Keratinocyte (primary cell): ENCODE measurements around the gene EIF1AX. TPM values are rescaled to one million over a fixed set of nuclear protein-coding genes. Genes with fewer than 3 reads are reported as not detected.
"Not testable (repeated sequence)": the region's sequence is repeated elsewhere in the genome, so short reads cannot be mapped to it uniquely, and the experiment has no call there.

Experiments
- DNase-seq: peaks from one replicate; pipeline ENCODE4 v3.0.0-alpha.2; 2011; ENCODE audit warnings: low read depth, missing footprints, low spot score
- FAIRE-seq: peaks from 2 replicates; lab custom pipeline; 2011; peaks lifted over from hg19 to GRCh38; lab: Jason Lieb, UNC
- H2AFZ ChIP-seq: 2 replicates; pipeline ENCODE4 v1.6.0; 2012; ENCODE audit warnings: low read length, control low read depth, inconsistent platforms; ENCODE audit not compliant: control insufficient read depth
- H3K27ac ChIP-seq: 2 replicates; pipeline ENCODE4 v1.5.1; 2011; ENCODE audit warnings: low read length; ENCODE audit not compliant: control insufficient read depth, insufficient read depth
- H3K27me3 ChIP-seq: 3 replicates; pipeline ENCODE4 v1.6.0; 2011; ENCODE audit warnings: low read length; ENCODE audit not compliant: control insufficient read depth, insufficient read depth; ENCODE audit errors: extremely low read depth
- H3K36me3 ChIP-seq, 2 experiments: 2 replicates in 1 of 2; 3 replicates in 1 of 2; pipeline ENCODE4 v1.5.1; 2011; ENCODE audit warnings: low read length in 2 of 2, mild to moderate bottlenecking in 1 of 2; ENCODE audit not compliant: control insufficient read depth in 2 of 2, insufficient read depth in 2 of 2; ENCODE audit errors: extremely low read depth in 1 of 2
- H3K4me1 ChIP-seq: 3 replicates; pipeline ENCODE4 v1.5.1; 2011; ENCODE audit warnings: low read length; ENCODE audit not compliant: control insufficient read depth, insufficient read depth; ENCODE audit errors: extremely low read depth
- H3K4me2 ChIP-seq: 3 replicates; pipeline ENCODE4 v1.6.0; 2011; ENCODE audit warnings: low read depth, low read length; ENCODE audit not compliant: control insufficient read depth, insufficient read depth; ENCODE audit errors: extremely low read depth
- H3K4me3 ChIP-seq, 3 experiments: fragments of 200-600 bp in 1 of 3; sonication (generic) in 1 of 3; 2 replicates in 2 of 3; 3 replicates in 1 of 3; pipeline ENCODE4 v1.5.1; 2011 to 2016; ENCODE audit warnings: low read length in 3 of 3, mild to moderate bottlenecking in 3 of 3, control low read depth in 2 of 3, inconsistent platforms in 1 of 3, low read depth in 1 of 3, mixed read lengths in 1 of 3, mixed run types in 1 of 3, moderate library complexity in 1 of 3; ENCODE audit not compliant: control insufficient read depth in 2 of 3, insufficient read depth in 2 of 3; ENCODE audit errors: extremely low read depth in 1 of 3
- H3K79me2 ChIP-seq: 2 replicates; pipeline ENCODE4 v1.6.0; 2012; ENCODE audit warnings: low read length; ENCODE audit not compliant: control insufficient read depth, insufficient read depth
- H3K9ac ChIP-seq: 3 replicates; pipeline ENCODE4 v1.6.0; 2011; ENCODE audit warnings: low read length; ENCODE audit not compliant: control insufficient read depth, insufficient read depth; ENCODE audit errors: extremely low read depth
- H3K9me1 ChIP-seq: 3 replicates; pipeline ENCODE4 v1.6.0; 2011; ENCODE audit warnings: low read length; ENCODE audit not compliant: control insufficient read depth, insufficient read depth; ENCODE audit errors: extremely low read depth
- H3K9me3 ChIP-seq: 2 replicates; pipeline ENCODE4 v1.5.1; 2012; ENCODE audit warnings: low read depth, low read length; ENCODE audit not compliant: control insufficient read depth
- H4K20me1 ChIP-seq: 3 replicates; pipeline ENCODE4 v1.6.0; 2011; ENCODE audit warnings: low read length; ENCODE audit not compliant: control insufficient read depth, insufficient read depth; ENCODE audit errors: extremely low read depth
- CTCF ChIP-seq, 3 experiments: IDR thresholded peaks in 1 of 3; conservative IDR thresholded peaks in 1 of 3; optimal IDR thresholded peaks in 1 of 3; 2 replicates in 2 of 3; 3 replicates in 1 of 3; pipeline versions ENCODE3 to v1.5.1; 2011; ENCODE audit warnings: low read length in 3 of 3, mild to moderate bottlenecking in 3 of 3, moderate library complexity in 2 of 3, control low read depth in 1 of 3, inconsistent platforms in 1 of 3; ENCODE audit not compliant: insufficient read depth in 2 of 3; ENCODE audit errors: extremely low read depth in 1 of 3
- EZH2 ChIP-seq: IDR thresholded peaks from one replicate; pipeline ENCODE4 v1.6.1; 2012; ENCODE audit warnings: inconsistent platforms, mild to moderate bottlenecking, low read length, moderate library complexity
- dilution Hi-C: fragments of 300-500 bp; cut with MboI; formaldehyde crosslinking; loops from one replicate; pipeline ENCODE4 v1.7.0; 2020; ENCODE audit warnings: low sequenced_read_pairs; ENCODE audit not compliant: extremely low pct_ligation_motif_present
- polyA plus RNA-seq, 5 experiments: library from polyadenylated mRNA; depleted of rRNA in 3 of 5; stranded (reverse) in 3 of 5; stranded (forward) in 1 of 5; unstranded in 1 of 5; fragments of >200 nt; gene quantifications; 1 replicate in 1 of 5; 2 replicates in 3 of 5; 3 replicates in 1 of 5; pipeline versions ENCODE4 v1.2.1 to v1.2.3, GENCODE V29; 2011 to 2012; ENCODE audit warnings: missing spikeins in 2 of 5, low read depth in 1 of 5, low replicate concordance in 1 of 5

Gene EIF1AX
- polyA plus RNA-seq, 1 donor (not counting 4 experiments of a cell fraction or from before 2014, with no cell fraction given) = 196 TPM

GRCh38 chrX:20128670-20129069 is 13.0 kb downstream of the EIF1AX start:
- Histone ChIP-seq H2AFZ (no peak overlapping the region), H3K27me3 (no peaks in the 10 kb centered on the region), H3K9ac (no peak overlapping the region), H3K4me1 (peaks cover 4% of the 10 kb centered on the region), H4K20me1 (peaks cover 2% of the 10 kb centered on the region), H3K4me3 (no peak overlapping the region), H3K79me2 (peaks cover 4% of the 10 kb centered on the region), H3K36me3 (peaks cover 8 to 35% of the 10 kb centered on the region in 2 experiments), H3K9me3 (no peaks in the 10 kb centered on the region), H3K4me2 (no peak overlapping the region), H3K9me1 (no peaks in the 10 kb centered on the region), H3K27ac (no peak overlapping the region)
- DNase-seq (no peak), FAIRE-seq (no peak)
- TF ChIP-seq EZH2 = no peak
- dilution Hi-C loops = no loop called here

GRCh38 chrX:20127440-20127839 is 14.2 kb downstream of the EIF1AX start:
- H2AFZ ChIP-seq, H3K9me1 ChIP-seq, H3K27ac ChIP-seq, H3K4me3 ChIP-seq, H3K27me3 ChIP-seq, H3K9me3 ChIP-seq, H4K20me1 ChIP-seq, H3K9ac ChIP-seq, DNase-seq, H3K79me2 ChIP-seq, H3K4me1 ChIP-seq, H3K4me2 ChIP-seq, dilution Hi-C loops: not testable (repeated sequence)
- peaks cover 8 to 24% of the 10 kb centered on the region in 2 experiments for H3K36me3 ChIP-seq
- peak in 1 of 3 experiments; percentile 5 for TF ChIP-seq CTCF (optimal IDR thresholded peaks at IDR 0.05 in 1 of 3, IDR thresholded peaks at IDR 0.05 in 1 of 3, conservative IDR thresholded peaks at IDR 0.05 in 1 of 3; ENCODE audit: extremely low read depth in 1 of 3, insufficient read depth in 2 of 3, low read length in 3 of 3)
- FAIRE-seq = peak; percentile 99

- FAIRE-seq, H3K4me1 ChIP-seq, H3K9me1 ChIP-seq, dilution Hi-C loops, H3K79me2 ChIP-seq, H3K27ac ChIP-seq, H3K27me3 ChIP-seq, DNase-seq, H3K4me2 ChIP-seq, H3K4me3 ChIP-seq, H2AFZ ChIP-seq, H4K20me1 ChIP-seq, H3K9ac ChIP-seq, H3K9me3 ChIP-seq: not testable (repeated sequence)
- peaks cover 8 to 22% of the 10 kb centered on the region in 2 experiments for H3K36me3 ChIP-seq
Observed at GRCh38 chrX:20126833-20127232, 14.8 kb downstream of the EIF1AX start.
